ENCODE data around the gene SIRT3.

Gene SIRT3

GRCh38 chr11:203056-203944, 32.8 kb downstream of the SIRT3 start:
- no peak overlapping the region for H3K4me3 ChIP-seq (ENCODE audit: low read depth, low read length)
- no peak for TF ChIP-seq CTCF (IDR thresholded peaks at IDR 0.05; ENCODE audit: low read depth, low read length)

GRCh38 chr11:202490-202889, 33.7 kb downstream of the SIRT3 start:
- TF ChIP-seq CTCF (IDR thresholded peaks at IDR 0.05; ENCODE audit: low read depth, low read length): no peak

GRCh38 chr11:201966-202365, 34.2 kb downstream of the SIRT3 start:
- no peak for TF ChIP-seq CTCF (IDR thresholded peaks at IDR 0.05; ENCODE audit: low read depth, low read length)

More at GRCh38 chr11:202490-202889, 33.7 kb downstream of the SIRT3 start:
- no peak overlapping the region for H3K4me3 ChIP-seq (ENCODE audit: low read depth, low read length)

GRCh38 chr11:200224-201003, 35.7 kb downstream of the SIRT3 start:
- H3K4me3 ChIP-seq (ENCODE audit: low read depth, low read length): no peak overlapping the region
- TF ChIP-seq CTCF (IDR thresholded peaks at IDR 0.05; ENCODE audit: low read depth, low read length): no peak

More at GRCh38 chr11:201966-202365, 34.2 kb downstream of the SIRT3 start:
- H3K4me3 ChIP-seq (ENCODE audit: low read depth, low read length): no peak overlapping the region

- TF ChIP-seq CTCF (IDR thresholded peaks at IDR 0.05; ENCODE audit: low read depth, low read length): no peak
These were observed 36.4 kb downstream of the SIRT3 start for GRCh38 chr11:199782-200181.

GRCh38 chr11:199004-199581, 37.0 kb downstream of the SIRT3 start:
- no peak for TF ChIP-seq CTCF (IDR thresholded peaks at IDR 0.05; ENCODE audit: low read depth, low read length)
- H3K4me3 ChIP-seq (ENCODE audit: low read depth, low read length): no peak overlapping the region

More at GRCh38 chr11:199782-200181, 36.4 kb downstream of the SIRT3 start:
- H3K4me3 ChIP-seq (ENCODE audit: low read depth, low read length): no peak overlapping the region
